ENCODE data around the gene ZC3H18. TPM values are rescaled to one million over a fixed set of nuclear protein-coding genes. Genes with fewer than 3 reads are reported as not detected.

Gene ZC3H18
- polyA plus RNA-seq, 5 donors, result 31.0 to 47.2 (median 38.7) TPM

DNA sequence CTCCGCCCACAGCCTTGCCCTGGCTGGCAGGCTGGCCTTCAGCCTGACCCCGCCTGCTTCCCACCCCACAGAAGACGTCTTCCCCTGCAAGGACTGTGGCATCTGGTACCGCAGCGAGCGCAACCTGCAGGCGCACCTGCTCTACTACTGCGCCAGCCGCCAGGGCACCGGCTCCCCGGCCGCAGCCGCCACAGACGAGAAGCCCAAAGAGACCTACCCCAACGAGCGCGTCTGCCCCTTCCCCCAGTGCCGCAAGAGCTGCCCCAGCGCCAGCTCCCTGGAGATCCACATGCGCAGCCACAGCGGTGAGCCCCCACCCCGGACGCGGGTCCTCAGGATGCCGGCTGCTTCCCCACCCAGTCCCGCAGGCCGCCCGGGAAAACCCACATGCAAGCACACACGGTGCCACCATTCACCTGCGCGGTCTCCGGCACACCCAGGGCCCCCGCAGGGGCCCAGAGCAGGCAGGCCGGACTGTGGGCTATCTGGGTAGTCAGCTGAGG lies 38.2 kb upstream of the ZC3H18 start:
- no peak for DNase-seq

DNA sequence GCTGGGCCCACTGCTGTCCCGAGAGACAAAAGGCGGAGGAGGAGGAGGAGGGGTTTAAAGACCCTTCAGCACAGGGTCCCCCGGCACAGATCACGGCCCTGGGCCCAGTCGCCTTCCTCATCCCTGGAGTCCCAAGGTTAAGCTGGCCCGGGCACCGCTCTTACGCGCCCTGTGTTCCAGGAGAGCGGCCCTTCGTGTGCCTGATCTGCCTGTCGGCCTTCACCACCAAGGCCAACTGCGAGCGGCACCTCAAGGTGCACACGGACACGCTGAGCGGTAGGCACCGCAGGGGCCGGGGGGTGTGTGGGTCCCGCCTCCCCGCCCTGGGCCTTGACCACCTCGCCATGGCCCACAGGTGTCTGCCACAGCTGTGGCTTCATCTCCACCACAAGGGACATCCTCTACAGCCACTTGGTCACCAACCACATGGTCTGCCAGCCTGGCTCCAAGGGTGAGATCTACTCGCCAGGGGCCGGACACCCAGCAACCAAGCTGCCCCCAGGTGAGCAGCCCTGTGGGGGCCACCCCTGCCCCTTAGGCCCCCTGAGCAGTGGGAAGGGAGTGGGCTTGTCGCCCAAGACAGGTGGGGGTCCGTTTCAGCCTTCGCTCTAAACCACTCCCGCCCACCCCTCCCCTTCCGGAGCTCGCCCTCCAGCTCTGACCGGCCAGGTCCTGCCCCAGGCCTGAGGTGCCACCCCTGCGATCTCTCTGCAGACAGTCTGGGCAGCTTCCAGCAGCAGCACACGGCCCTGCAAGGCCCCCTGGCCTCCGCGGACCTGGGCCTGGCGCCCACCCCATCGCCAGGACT lies 37.6 kb upstream of the ZC3H18 start:
- DNase-seq, result no peak

DNA sequence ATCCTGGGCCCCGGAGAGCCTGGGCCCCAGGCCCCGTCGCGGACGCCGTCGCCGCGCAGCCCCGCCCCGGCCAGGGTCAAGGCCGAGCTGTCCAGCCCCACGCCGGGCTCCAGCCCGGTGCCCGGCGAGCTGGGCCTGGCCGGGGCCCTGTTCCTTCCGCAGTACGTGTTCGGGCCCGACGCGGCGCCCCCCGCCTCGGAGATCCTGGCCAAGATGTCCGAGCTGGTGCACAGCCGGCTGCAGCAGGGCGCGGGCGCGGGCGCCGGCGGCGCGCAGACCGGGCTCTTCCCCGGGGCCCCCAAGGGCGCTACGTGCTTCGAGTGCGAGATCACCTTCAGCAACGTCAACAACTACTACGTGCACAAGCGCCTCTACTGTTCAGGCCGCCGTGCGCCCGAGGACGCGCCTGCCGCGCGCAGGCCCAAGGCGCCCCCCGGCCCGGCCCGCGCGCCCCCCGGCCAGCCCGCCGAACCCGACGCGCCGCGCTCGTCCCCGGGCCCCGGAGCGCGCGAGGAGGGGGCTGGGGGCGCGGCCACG lies 36.8 kb upstream of the ZC3H18 start:
- peak in 1 of 2 donors; percentile 50 for DNase-seq

DNA sequence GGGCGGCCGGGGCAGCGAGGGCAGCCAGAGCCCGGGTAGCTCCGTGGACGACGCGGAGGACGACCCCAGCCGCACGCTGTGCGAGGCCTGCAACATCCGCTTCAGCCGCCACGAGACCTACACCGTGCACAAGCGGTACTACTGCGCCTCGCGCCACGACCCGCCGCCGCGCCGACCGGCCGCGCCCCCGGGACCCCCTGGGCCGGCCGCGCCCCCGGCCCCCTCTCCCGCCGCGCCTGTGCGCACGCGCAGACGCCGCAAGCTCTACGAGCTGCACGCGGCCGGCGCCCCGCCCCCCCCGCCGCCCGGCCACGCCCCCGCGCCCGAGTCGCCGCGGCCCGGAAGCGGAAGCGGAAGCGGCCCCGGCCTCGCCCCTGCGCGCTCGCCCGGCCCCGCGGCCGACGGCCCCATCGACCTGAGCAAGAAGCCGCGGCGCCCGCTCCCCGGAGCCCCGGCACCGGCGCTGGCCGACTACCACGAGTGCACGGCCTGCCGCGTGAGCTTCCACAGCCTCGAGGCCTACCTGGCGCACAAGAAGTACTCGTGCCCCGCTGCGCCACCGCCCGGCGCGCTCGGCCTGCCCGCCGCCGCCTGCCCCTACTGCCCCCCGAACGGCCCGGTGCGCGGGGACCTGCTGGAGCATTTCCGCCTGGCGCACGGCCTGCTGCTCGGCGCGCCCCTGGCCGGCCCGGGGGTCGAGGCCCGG lies 36.1 kb upstream of the ZC3H18 start:
- peak; percentile 72 to 73 for DNase-seq

DNA sequence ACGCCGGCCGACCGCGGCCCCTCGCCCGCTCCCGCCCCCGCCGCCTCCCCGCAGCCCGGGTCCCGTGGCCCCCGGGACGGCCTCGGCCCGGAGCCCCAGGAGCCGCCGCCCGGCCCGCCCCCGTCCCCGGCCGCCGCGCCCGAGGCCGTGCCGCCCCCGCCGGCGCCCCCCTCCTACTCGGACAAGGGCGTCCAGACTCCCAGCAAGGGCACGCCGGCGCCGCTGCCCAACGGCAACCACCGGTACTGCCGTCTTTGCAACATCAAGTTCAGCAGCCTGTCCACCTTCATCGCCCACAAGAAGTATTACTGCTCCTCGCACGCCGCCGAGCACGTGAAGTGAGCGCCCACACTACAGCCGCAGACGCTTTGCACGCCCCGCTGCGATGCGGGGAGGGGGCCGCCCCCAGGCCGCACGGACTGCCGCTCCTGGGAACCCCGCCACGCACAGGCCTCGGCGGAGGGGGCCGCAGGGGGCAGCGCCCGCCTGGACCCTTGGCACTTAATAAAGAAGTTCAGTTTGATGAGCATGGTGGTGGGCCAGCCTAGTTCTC lies 35.5 kb upstream of the ZC3H18 start:
- DNase-seq, result no peak

DNA sequence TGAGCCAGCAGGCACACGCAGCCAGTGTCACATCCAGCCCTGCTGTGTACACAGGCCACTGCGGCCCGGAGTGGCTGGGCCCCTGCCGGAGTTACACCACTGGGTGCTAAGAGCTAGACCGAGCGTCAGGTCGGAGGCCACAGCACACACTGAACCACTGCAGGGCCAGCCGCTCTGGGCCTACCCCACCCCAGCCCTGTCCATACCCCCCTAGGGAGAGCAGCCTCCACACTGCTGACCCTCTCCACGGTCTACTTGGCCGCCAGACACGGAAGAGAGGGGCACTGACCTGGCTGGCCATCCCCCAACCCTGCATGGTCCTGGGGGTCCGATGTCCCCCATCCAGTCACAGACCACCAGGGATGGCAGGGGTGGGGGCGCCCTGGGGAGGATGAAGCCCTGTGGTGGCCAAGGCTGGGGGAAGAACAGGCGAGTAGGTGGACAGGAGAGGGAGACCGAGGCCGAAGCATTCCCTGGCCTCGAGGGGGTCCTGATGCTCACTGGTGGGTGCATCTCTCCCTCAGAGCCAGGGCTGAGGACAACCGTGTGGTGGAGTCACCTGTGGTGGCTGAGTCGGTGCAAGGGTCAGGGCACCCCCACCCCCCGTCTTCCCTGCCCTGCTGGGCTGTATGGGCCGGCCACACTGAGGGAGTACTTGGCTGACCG lies 34.9 kb upstream of the ZC3H18 start:
- no peak for DNase-seq

DNA sequence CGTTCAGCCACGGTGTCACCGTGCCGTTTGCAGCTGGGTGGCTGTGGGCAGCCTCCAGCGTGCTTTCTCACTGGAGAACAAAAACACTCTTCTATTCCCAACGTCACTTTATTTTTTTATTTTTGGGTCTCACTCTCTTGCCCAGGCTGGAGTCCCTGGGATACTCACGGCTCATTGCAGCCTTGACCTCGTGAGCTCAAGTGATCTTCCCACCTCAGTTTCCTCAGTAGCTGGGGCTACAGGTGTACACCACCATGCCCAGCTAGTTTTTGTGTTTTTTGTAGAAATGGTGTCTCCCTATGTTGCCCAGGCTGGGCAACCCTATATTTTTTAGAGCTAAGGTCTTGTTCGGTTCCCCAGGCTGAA lies 34.4 kb upstream of the ZC3H18 start:
- DNase-seq, result no peak

DNA sequence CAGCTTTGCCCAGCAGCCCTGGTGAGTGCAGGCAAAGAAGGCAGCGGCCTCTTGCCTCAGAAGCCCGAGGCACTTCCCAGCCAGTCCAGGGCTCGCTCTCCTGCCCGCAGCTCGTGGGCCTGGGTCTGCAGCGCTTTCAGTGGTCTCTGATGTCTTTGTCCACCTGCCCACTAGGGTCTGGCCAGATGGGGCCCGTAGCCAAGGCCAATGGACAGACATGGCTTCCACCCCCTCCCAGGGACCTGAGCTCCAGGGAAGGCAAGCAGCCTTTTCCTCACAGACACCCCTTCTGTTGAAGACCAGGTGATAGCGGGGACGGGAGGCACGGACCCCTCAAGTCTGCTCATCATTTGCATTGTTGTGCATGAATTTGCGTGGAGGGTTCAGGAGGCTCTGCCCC lies 33.7 kb upstream of the ZC3H18 start:
- DNase-seq, result no peak

DNA sequence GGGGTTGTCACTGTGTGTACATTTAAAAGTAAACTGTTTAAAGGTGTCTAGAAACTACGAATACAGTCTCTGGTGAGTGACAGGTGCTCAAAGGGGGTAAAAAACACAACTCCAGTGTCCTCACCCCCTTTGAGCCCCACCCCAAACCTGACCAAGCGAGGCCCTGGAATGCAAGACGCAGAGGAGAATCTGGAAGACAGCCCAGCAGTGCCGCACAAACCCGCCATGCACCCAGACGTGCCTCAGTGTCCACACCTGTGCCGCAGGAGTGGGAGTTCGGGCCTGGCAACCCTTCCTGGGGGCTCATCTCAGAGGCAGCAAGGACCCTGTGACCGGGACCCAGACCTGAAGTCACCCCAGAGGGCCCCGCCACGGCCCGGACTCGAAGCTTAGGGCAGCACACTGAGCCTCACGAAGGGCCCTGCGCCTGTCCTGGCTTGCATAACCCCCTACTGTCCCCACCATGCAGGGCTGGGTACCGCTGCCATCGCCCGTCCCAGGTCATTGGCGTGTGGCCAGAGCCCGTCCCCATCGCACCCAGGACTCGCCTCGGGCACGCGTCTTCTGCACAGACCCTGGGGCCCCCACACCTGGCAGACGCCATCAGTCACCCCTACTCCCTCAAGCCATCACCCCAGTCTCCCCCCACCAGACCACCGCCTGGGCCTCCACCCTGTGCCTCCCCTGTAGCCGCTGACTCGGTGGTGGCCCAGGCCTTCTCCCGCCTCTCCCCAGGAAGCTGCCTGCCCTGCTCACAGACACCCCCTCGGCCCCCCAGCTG lies 33.0 kb upstream of the ZC3H18 start:
- no peak for DNase-seq

DNA sequence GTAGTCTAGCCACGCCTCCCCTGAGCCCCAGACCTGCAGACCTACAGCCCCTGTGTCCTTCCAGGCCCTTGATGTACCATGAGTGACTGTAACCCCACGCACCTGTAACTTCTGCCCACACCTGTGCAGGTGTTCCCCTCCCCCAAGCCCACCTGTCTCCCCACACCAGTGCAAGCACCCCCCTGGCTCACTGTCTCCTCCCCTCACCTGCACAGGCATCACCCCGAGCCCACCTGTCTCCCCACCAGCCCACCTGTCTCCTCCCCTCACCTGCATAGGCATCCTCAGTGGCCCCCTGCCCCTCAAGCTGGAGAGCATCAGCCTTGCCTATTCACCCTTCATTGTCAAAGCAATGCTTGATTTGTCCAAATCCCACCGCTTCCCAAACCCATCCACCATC lies 32.3 kb upstream of the ZC3H18 start:
- DNase-seq, result no peak

DNA sequence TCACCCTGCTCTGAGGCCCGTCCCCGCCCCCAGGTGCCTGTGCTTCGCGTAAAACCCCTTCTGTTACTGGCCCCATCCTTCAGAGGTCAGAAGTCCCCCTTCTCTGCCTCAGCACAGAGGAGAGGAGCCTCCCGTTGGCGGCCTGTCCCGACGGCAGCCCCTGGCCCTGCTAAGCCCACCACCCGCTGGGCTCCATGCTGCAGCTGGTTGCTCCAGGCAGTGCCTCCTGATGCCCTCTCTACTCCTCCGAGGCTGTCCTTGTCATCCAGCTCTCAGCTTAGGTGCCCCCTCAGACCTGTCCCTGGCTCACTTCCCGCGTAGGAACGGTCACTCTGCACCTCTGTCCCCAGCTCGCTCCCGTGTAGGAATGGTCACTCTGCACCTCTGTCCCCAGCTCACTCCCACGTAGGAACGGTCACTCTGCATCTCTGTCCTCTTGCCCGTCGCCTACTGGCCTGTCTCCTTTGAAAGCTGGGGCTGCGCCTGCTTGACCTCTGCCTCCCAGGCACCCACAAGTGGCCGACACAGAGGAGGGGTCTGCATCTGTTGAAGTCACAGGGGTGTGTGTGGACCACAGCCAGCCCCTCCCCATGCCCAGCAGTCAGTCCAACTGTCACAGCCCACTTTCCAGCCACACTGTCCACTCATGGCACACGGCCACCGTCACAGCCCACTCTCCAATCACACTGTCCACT lies 31.7 kb upstream of the ZC3H18 start:
- no peak for DNase-seq

DNA sequence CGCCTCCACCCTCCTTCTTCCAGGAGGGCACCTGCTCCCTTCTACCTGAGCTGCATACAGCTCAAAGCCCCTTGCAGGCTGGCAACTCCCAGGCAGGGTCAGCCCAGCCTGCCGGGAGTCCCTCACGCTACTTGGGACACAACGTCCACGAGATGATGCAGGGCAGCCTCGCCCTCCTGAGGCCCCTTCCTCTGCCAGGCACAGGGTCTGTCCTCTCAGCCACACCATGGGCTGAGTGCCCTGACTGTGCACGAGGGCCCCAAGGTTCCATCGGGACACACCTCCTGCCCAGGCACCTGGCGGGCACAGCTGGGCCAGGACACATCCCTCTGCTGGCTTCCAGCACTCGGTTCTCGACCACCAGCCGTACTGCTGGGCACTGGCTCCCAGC lies 30.9 kb upstream of the ZC3H18 start:
- no peak for DNase-seq

DNA sequence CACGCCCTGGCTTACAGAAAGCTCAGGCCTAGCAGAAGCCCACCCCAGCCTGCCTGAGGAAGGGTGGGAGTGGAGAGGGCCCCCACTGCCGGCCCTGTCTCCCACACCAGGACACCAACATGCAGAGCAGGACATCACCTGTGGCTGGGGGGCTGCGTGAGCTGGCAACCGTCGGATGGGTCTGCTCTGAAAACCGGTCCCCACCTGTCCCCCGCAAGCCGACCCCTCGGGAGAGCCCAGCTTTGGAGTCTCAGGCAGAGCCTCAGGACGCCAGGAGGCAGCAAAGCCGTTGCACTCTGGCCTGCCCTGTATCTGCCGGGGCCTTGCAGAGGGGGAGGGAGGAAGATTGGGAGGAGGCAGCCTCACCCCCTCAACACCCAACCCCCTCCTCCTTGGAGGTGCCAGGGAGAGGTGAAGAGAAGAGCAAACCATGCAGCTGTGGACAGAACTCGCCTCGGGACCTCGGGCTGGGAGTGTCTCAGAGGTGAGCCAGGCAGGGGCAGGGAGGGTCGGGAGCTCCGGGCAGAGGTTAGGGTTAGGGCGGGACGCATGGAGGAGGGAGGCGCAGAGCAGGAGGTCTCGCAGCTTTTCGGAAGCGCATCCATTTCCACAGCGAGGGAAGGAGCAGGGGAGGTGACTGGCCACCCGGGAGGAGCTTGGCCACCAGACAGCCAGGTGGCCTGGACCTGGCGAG lies 30.4 kb upstream of the ZC3H18 start:
- no peak for DNase-seq

DNA sequence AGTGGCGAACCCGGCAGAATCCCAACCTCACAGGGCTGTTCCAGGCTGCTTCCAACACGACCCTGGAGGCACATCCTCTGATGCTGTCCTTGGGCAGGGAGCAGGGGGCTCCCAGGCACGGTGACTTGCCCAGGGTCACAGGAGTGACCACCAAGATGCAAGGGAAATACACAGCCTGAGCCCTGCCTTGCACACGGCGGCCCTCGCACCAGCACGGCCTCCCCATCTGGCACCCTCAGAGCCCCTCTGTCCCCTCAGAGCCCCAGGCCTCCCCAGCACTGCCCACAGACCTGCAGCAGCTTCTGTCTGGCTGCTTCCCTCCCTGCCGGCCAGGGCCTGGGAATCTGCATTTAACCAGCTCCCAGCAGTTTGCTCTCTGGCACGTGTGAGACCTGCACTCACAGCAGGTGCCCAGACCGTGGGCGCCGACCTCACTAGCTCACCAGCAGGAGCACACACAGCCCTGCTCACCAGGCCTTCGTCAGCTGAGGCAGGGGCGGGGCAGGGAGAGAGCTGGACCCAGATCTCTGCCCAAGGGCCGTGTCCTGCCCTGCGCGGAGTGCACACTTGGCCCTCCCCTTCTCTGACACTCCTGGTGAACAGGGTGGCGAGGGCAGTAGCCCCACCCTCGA lies 29.7 kb upstream of the ZC3H18 start:
- no peak for DNase-seq

DNA sequence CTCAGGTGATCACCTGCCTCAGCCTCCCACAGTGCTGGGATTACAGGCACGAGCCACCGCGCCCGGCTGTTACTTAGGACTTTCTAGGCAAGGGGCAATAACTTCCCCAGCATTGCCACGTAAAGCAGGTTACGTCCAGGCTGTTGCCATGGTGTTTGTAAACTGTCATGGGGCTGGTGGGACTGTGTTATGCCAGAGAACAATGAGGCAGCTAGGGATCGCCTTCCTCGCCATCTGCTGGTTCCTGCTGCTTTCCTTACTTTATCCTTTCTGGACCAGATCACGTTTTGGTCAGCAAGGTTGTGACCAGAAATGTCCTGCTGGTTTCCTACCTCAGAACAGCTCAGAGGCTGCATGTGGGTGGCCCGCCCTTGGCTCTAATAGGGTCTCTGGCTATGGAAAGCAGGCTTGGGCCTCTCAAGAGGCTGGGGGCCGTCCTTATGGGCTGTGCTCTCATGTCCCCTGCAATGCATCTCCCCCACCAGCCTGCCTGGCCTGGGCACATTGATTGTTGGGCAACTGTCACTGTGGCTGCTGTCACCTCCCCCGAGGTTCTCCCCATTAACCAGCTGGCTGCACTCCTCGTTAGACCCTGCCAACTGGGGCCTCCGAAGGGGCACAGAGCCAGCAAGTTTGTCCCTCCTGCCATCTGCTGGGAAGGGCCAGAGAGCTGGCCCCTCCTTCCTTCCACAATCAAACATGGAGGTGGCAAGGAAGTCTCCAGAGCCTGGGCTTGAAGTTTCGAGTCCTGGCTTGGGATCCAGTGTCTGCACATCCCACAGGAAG lies 28.2 kb upstream of the ZC3H18 start:
- no peak for DNase-seq

DNA sequence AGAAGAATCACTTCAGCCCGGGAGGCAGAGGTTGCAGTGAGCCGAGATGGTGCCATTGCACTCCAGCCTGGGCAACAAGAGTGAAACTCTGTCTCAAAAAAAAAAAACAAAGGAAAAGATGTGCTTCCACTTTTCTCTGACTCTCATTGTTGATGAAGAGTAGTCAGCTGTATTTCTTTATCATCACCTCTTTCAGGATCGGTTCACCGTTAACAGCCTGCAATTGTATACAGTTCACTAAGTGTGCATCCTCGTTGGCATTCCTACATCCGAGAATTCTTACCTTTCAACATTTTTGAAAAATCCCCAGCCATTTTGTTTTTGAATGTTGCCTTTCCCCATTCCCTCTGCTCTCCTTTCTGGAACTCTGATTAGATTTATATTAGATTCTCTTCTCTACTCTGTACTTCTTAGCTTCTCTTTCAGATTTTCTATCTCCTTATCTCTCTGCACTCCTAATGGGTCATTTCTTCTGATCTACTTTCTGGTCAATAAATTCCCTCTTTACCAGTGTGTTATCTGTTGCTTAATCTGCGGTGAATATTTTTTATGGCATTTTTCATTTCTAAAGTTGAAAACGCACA lies 26.9 kb upstream of the ZC3H18 start:
- no peak for DNase-seq

DNA sequence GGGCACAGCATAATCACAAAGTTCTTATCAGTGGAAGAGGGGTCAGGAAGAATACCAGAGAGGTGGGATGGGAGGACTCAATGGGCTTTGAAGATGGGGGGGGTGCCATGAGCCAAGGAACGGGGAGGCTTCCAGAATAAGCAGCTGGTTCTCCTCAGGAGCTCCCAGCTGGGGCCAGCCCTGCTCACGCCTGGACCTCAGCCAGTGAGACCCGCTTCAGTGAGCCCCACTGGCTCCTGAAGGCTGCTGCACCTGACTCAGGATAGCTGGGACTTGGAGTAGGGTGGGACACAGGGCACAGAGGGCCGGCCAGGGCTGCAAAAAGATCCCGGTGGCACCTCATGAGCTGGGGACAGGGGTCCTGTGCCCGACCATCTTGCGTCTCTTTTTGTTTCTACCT lies 24.4 kb upstream of the ZC3H18 start:
- no peak for DNase-seq

DNA sequence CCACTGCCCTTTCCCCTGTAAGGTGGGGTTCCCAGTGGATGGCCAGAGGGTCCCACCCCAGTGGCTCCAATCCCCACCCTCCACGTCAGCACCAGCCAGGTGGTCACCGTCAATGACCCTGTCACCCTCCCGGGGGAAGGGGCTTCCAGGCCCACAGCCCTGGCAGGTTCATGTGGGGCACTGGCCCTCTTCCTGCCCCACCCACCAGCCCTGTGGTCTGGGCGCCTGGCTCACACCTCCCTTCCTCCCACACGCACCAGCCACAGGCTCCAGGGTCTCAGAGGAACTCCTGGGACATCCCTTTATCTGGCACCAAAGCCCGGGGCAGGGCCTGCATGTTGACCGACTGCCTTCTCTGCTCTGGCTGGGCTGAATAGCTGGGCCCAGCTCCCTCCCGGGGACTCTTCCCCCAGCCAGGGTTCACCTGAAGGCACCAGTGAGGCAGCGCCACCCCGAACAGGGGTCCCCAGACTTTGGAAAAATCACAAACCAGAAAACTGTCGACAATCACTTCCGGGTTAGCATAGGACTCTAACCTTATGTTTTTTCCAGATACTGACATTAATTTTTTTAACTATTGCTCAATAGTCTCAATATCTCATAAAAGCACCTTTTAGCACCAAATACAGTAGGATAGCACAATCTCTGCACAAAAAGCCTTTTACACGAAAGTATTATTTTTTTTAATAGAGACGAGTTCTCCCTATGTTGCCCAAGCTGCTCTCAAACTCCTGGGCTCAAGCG lies 21.9 kb upstream of the ZC3H18 start:
- no peak for DNase-seq
